SHP77 (cell line): ENCODE results near the gene DENND6A.
"Not testable (repeated sequence)": the region's sequence is repeated elsewhere in the genome, so short reads cannot be mapped to it uniquely, and the experiment has no call there.

Experiments used
- DNase-seq, 2 experiments: peaks; one replicate each; lab custom pipeline; 2025; lab: John Stamatoyannopoulos, UW

The DENND6A gene

GRCh38 chr3:57692396-57693147, at the start of gene DENND6A:
DENND6A (minus strand) TSS chr3:57693077; CDS start chr3:57693018, 59 bp downstream.
- peak; percentile 78 to 87 for DNase-seq

GRCh38 chr3:57740027-57740426, 47.1 kb upstream of the DENND6A start:
- no peak for DNase-seq

GRCh38 chr3:57738391-57738790, 45.5 kb upstream of the DENND6A start:
- DNase-seq = no peak

GRCh38 chr3:57737840-57738239, 45.0 kb upstream of the DENND6A start:
- DNase-seq = no peak

GRCh38 chr3:57735405-57735804, 42.5 kb upstream of the DENND6A start:
- DNase-seq = no peak

- DNase-seq = no peak
Observed at GRCh38 chr3:57733790-57734189, 40.9 kb upstream of the DENND6A start.

GRCh38 chr3:57731311-57731710, 38.4 kb upstream of the DENND6A start:
- no peak for DNase-seq

GRCh38 chr3:57730682-57731081, 37.8 kb upstream of the DENND6A start:
- DNase-seq = no peak

- DNase-seq = no peak
Observed at GRCh38 chr3:57729334-57730045, 36.6 kb upstream of the DENND6A start.

- DNase-seq = no peak
Observed at GRCh38 chr3:57727106-57727505, 34.2 kb upstream of the DENND6A start.

GRCh38 chr3:57726397-57726796, 33.5 kb upstream of the DENND6A start:
- DNase-seq = no peak

- no peak for DNase-seq
Observed at GRCh38 chr3:57718118-57718517, 25.2 kb upstream of the DENND6A start.

GRCh38 chr3:57717205-57717868, 24.5 kb upstream of the DENND6A start:
- DNase-seq = no peak

- DNase-seq = no peak
Observed at GRCh38 chr3:57715686-57716085, 22.8 kb upstream of the DENND6A start.

- no peak for DNase-seq
Observed at GRCh38 chr3:57709559-57709958, 16.7 kb upstream of the DENND6A start.

GRCh38 chr3:57709031-57709430, 16.2 kb upstream of the DENND6A start:
- DNase-seq = no peak

GRCh38 chr3:57706462-57706861, 13.6 kb upstream of the DENND6A start:
- no peak for DNase-seq

GRCh38 chr3:57705351-57705750, 12.5 kb upstream of the DENND6A start:
- not testable (repeated sequence) for DNase-seq

- DNase-seq = no peak
Observed at GRCh38 chr3:57701781-57702180, 8.9 kb upstream of the DENND6A start.

GRCh38 chr3:57700737-57701136, 7.9 kb upstream of the DENND6A start:
- DNase-seq = no peak

- no peak for DNase-seq
Observed at GRCh38 chr3:57699591-57699990, 6.7 kb upstream of the DENND6A start.

- no peak for DNase-seq
Observed at GRCh38 chr3:57696801-57697321, 4.0 kb upstream of the DENND6A start.

GRCh38 chr3:57694146-57694545, 1.3 kb upstream of the DENND6A start:
- no peak for DNase-seq
